K562 (cell line): ENCODE data around the gene PARD3B. TPM values are rescaled to one million over a fixed set of nuclear protein-coding genes. Genes with fewer than 3 reads are reported as not detected.

Experiments
- ATAC-seq: fragments of 200-7000 bp; cut with Tn5 transposase; 3 replicates; pipeline ENCODE4 v1.9.1; 2020; ENCODE audit warnings: moderate library complexity
- BruUV-seq: library from RNA; stranded (reverse); fragments of 400-500 nt; replicated peaks from 2 replicates; lab custom pipeline; 2021; lab: Mats Ljungman, UMichigan
- CTCF ChIA-PET: fragments of 300-600 bp; formaldehyde crosslinking; extraction: SDS; loops from one replicate; lab custom pipeline; 2021; ENCODE audit warnings: low intra/inter-chr PET ratio; lab: Yijun Ruan, JAX
- POLR2A ChIA-PET: fragments of 300-600, 350-650 bp; sonication (Branson Sonifier 250); formaldehyde crosslinking; extraction: SDS; loops from one replicate; lab custom pipeline; 2021; ENCODE audit warnings: antibody characterized with exemption, inconsistent platforms; lab: Yijun Ruan, JAX
- DNase-seq, 4 experiments: peaks; one replicate each; pipeline versions ENCODE4 v3.0.0 to v3.0.0-alpha.2; 2011 to 2018; ENCODE audit warnings: low spot score in 3 of 4, mixed read lengths in 3 of 4; ENCODE audit errors: extremely low read depth in 1 of 4
- FAIRE-seq: peaks from 2 replicates; lab custom pipeline; 2011; peaks lifted over from hg19 to GRCh38; lab: Jason Lieb, UNC
- H2AFZ ChIP-seq: 2 replicates; pipeline ENCODE4 v1.6.0; 2011; ENCODE audit warnings: low read depth, low read length, control low read depth, inconsistent platforms
- H3K27ac ChIP-seq: fragments of 200-600 bp; 3 replicates; pipeline ENCODE4 v1.8.0; 2011; ENCODE audit warnings: low read depth, mild to moderate bottlenecking, control low read depth, inconsistent platforms, low read length, moderate library complexity, mixed read lengths; ENCODE audit errors: extremely low read depth
- H3K27me3 ChIP-seq, 2 experiments: fragments of 300-600 bp in 1 of 2; 2 replicates in 1 of 2; 3 replicates in 1 of 2; pipeline versions ENCODE4 v1.6.0 to v1.8.0; 2011; ENCODE audit warnings: inconsistent platforms in 2 of 2, low read length in 2 of 2, mild to moderate bottlenecking in 1 of 2, mixed read lengths in 1 of 2, moderate library complexity in 1 of 2; ENCODE audit not compliant: control insufficient read depth in 2 of 2, insufficient read depth in 2 of 2
- H3K36me3 ChIP-seq: fragments of 300-600 bp; 3 replicates; pipeline ENCODE4 v1.8.0; 2011; ENCODE audit warnings: mild to moderate bottlenecking, low read length, inconsistent platforms; ENCODE audit not compliant: control insufficient read depth, insufficient read depth
- H3K4me1 ChIP-seq, 2 experiments: fragments of 200-600 bp in 1 of 2; replicated peaks in 1 of 2; 2 replicates in 1 of 2; 3 replicates in 1 of 2; pipeline versions ENCODE4 v1.5.1 to v1.8.0; 2011; ENCODE audit warnings: inconsistent platforms in 2 of 2, low read length in 2 of 2, mild to moderate bottlenecking in 1 of 2, mixed read lengths in 1 of 2, moderate library complexity in 1 of 2; ENCODE audit not compliant: control insufficient read depth in 2 of 2, insufficient read depth in 2 of 2
- H3K4me2 ChIP-seq: 2 replicates; pipeline ENCODE4 v1.6.1; 2011; ENCODE audit warnings: low read length, control low read depth, inconsistent platforms, mixed read lengths; ENCODE audit not compliant: insufficient read depth
- H3K4me3 ChIP-seq: fragments of 200-600 bp; sonication (generic), shearing (Covaris generic); 2 replicates; pipeline ENCODE4 v1.5.1; 2016; ENCODE audit warnings: control low read depth, inconsistent platforms
- H3K79me2 ChIP-seq: fragments of 200-600 bp; 3 replicates; pipeline ENCODE4 v1.8.0; 2011; ENCODE audit warnings: low read length, inconsistent platforms; ENCODE audit not compliant: control insufficient read depth, insufficient read depth
- H3K9ac ChIP-seq, 2 experiments: 2 replicates each; pipeline versions ENCODE4 v1.6.0 to v1.6.1; 2011; ENCODE audit warnings: low read depth in 2 of 2, low read length in 2 of 2, control low read depth in 1 of 2, inconsistent platforms in 1 of 2, mild to moderate bottlenecking in 1 of 2, mixed read lengths in 1 of 2; ENCODE audit not compliant: insufficient read depth in 1 of 2
- H3K9me1 ChIP-seq: one replicate; pipeline ENCODE4 v1.6.0; 2011; ENCODE audit warnings: inconsistent platforms, mild to moderate bottlenecking, low read length, moderate library complexity; ENCODE audit not compliant: control insufficient read depth, insufficient read depth
- H3K9me3 ChIP-seq: replicated peaks from 2 replicates; pipeline ENCODE4 v1.5.1; 2011; ENCODE audit warnings: low read depth, low read length, inconsistent platforms; ENCODE audit not compliant: control insufficient read depth, insufficient read depth
- H4K20me1 ChIP-seq: replicated peaks from 2 replicates; pipeline ENCODE4 v1.6.1; 2011; ENCODE audit warnings: low read length, inconsistent platforms, mixed read lengths; ENCODE audit not compliant: control insufficient read depth, insufficient read depth
- CHD7 ChIP-seq: fragments of 200-600 bp; sonication (generic); IDR thresholded peaks from one replicate; pipeline ENCODE4 v1.6.1; 2012; ENCODE audit warnings: mild to moderate bottlenecking, low read depth, low read length, inconsistent platforms
- MEF2A ChIP-seq: IDR thresholded peaks from 2 replicates; pipeline ENCODE4 v1.6.1; 2011; ENCODE audit warnings: low read depth, mild to moderate bottlenecking, low read length, moderate library complexity; ENCODE audit not compliant: control insufficient read depth
- RBBP5 ChIP-seq: fragments of 200-600 bp; sonication (generic); IDR thresholded peaks from 2 replicates; pipeline ENCODE4 v1.6.1; 2012; ENCODE audit warnings: borderline replicate concordance, mild to moderate bottlenecking, low read length, control low read depth, inconsistent platforms; ENCODE audit not compliant: insufficient read depth, poor library complexity, severe bottlenecking
- ZNF583 ChIP-seq: fragments of 250-450 bp; sonication (Bioruptor Pico); IDR thresholded peaks from 2 replicates; pipeline ENCODE4 v1.4.0; 2020
- WGBS: fragments of 100-300 bp; shearing (Covaris generic); methylation state at CpG from one replicate; pipeline ENCODE4 v1.1.6; 2016; ENCODE audit warnings: low coverage, mixed read lengths; ENCODE audit not compliant: insufficient coverage; ENCODE audit errors: missing lambda C conversion rate; 5-methylcytosine and 5-hydroxymethylcytosine counted together
- in situ Hi-C: fragments of 300-500 bp; cut with MboI; formaldehyde crosslinking; loops from 4 replicates; pipeline ENCODE4 v1.15.0; 2018; ENCODE audit warnings: inconsistent platforms, mixed read lengths
- intact Hi-C: fragments of 100-400 bp; cut with micrococcal nuclease; formaldehyde crosslinking; loops from 2 replicates; pipeline ENCODE4 v1.14.2; 2022
- polyA plus RNA-seq, 8 experiments: library from polyadenylated mRNA; depleted of rRNA in 4 of 8; stranded (reverse) in 5 of 8; unstranded in 3 of 8; fragments of >200 nt; fragmentation: Nextera tagmentation in 2 of 8; fragmentation: Illumina TruSeq in 1 of 8; extraction: Ambion mirVana in 2 of 8; extraction: Trizol in 1 of 8; gene quantifications; 2 replicates each; pipeline versions ENCODE4 v1.2.1 to v1.2.3, GENCODE V29; 2011 to 2014; ENCODE audit warnings: inconsistent platforms in 1 of 8, missing spikeins in 1 of 8
- total RNA-seq, 7 experiments: library from RNA; depleted of rRNA in 6 of 7; stranded (reverse); fragments of >200 nt in 6 of 7; fragmentation: Illumina TruSeq in 2 of 7; extraction: Trizol in 2 of 7; gene quantifications; 2 replicates each; pipeline versions ENCODE4 v1.2.1 to v1.2.3, GENCODE V29; 2011 to 2021; ENCODE audit warnings: low replicate concordance in 1 of 7

PARD3B gene
- total and polyA plus RNA-seq, 9 of the 15 experiments (the other 6 are each of a cell fraction or from before 2014, with no cell fraction given) = 0.15 to 3.0 (median 1.1) TPM

- DNase-seq = no peak
- TF ChIP-seq MEF2A (no peak), CHD7 (no peak), ZNF583 (no peak), RBBP5 (no peak)
- Histone ChIP-seq H3K79me2 (no peaks in the 10 kb centered on the region), H3K4me1 (no peaks in the 10 kb centered on the region), H3K4me3 (no peak overlapping the region), H3K9me1 (no peaks in the 10 kb centered on the region), H3K27me3 (0 out of 5 replicates have a peak, but pooled peaks cover 0 to 6% of the 10 kb centered on the region in 2 experiments), H3K36me3 (no peaks in the 10 kb centered on the region), H4K20me1 (no peaks in the 10 kb centered on the region), H3K4me2 (no peak overlapping the region), H3K9me3 (no peaks in the 10 kb centered on the region), H3K27ac (no peak overlapping the region), H2AFZ (no peak overlapping the region), H3K9ac (no peak overlapping the region)
- ChIA-PET POLR2A (interaction anchor here (1.0 kb wide), 1 partner anchor 9 kb away, joined by 4 read pairs; no protein-coding TSS in a partner anchor), CTCF (no interaction called here)
- 0% methylated on average over 2 of the region's 4 CpGs for WGBS
- intact Hi-C loops = no loop called here
- FAIRE-seq = no peak
- BruUV-seq = no TSS peak
- in situ Hi-C loops = no loop called here
- ATAC-seq = no peak
Measured at GRCh38 chr2:205650450-205650849, 1105.2 kb downstream of the PARD3B start.
